MM.1S (cell line): ENCODE measurements around the gene TRIM44.

Experiments
- DNase-seq: peaks from one replicate; pipeline ENCODE4 v3.0.0-alpha.2; 2015
- H2AFZ ChIP-seq: fragments of 300-600 bp; sonication (generic); 2 replicates; pipeline ENCODE4 v1.6.0; 2016; ENCODE audit warnings: antibody characterized with exemption, low read length
- H3F3A ChIP-seq: fragments of 300-600 bp; sonication (generic); 2 replicates; pipeline ENCODE4 v1.6.1; 2016; ENCODE audit warnings: mild to moderate bottlenecking, antibody characterized with exemption, low read length, moderate library complexity, mixed read lengths; ENCODE audit not compliant: insufficient read depth
- H3K27ac ChIP-seq: fragments of 300-600 bp; sonication (generic); 2 replicates; pipeline ENCODE4 v1.5.1; 2016; ENCODE audit warnings: mild to moderate bottlenecking, low read length
- H3K27me3 ChIP-seq: fragments of 300-600 bp; sonication (generic); replicated peaks from 2 replicates; pipeline ENCODE4 v1.6.0; 2016; ENCODE audit warnings: low read length; ENCODE audit not compliant: insufficient read depth
- H3K36me3 ChIP-seq: fragments of 300-600 bp; sonication (generic); replicated peaks from 2 replicates; pipeline ENCODE4 v1.6.1; 2016; ENCODE audit warnings: mild to moderate bottlenecking, low read length, mixed read lengths; ENCODE audit not compliant: insufficient read depth
- H3K4me1 ChIP-seq: fragments of 300-600 bp; sonication (generic); 2 replicates; pipeline ENCODE4 v1.6.1; 2016; ENCODE audit warnings: low read length, mixed read lengths
- H3K4me2 ChIP-seq: fragments of 300-600 bp; sonication (generic); 2 replicates; pipeline ENCODE4 v1.6.0; 2016; ENCODE audit warnings: low read depth, low read length
- H3K4me3 ChIP-seq: fragments of 300-600 bp; sonication (generic); 2 replicates; pipeline ENCODE4 v1.5.1; 2016; ENCODE audit warnings: low read length, mixed read lengths
- H3K79me2 ChIP-seq: fragments of 300-600 bp; sonication (generic); 2 replicates; pipeline ENCODE4 v1.6.1; 2016; ENCODE audit warnings: mixed run types, low read length, mixed read lengths
- H3K9ac ChIP-seq: fragments of 300-600 bp; sonication (generic); 2 replicates; pipeline ENCODE4 v1.6.1; 2016; ENCODE audit warnings: low read length, mixed read lengths
- H3K9me2 ChIP-seq: fragments of 300-600 bp; sonication (generic); replicated peaks from 2 replicates; pipeline ENCODE4 v1.6.1; 2016; ENCODE audit warnings: mild to moderate bottlenecking, low read length, mixed read lengths; ENCODE audit not compliant: insufficient read depth
- H3K9me3 ChIP-seq: fragments of 300-600 bp; sonication (generic); replicated peaks from 2 replicates; pipeline ENCODE4 v1.6.1; 2016; ENCODE audit warnings: mild to moderate bottlenecking, low read length, mixed read lengths; ENCODE audit not compliant: insufficient read depth
- H4K20me1 ChIP-seq: fragments of 300-600 bp; sonication (generic); 2 replicates; pipeline ENCODE4 v1.6.1; 2016; ENCODE audit warnings: mild to moderate bottlenecking, low read length, moderate library complexity, mixed read lengths; ENCODE audit not compliant: insufficient read depth
- CTCF ChIP-seq: fragments of 300-600 bp; sonication (generic); IDR thresholded peaks from 2 replicates; pipeline ENCODE4 v1.5.1; 2016; ENCODE audit warnings: antibody characterized with exemption, low read length, mixed read lengths
- EZH2 ChIP-seq: fragments of 300-600 bp; sonication (generic); optimal IDR thresholded peaks from 2 replicates; pipeline ENCODE3; 2017; ENCODE audit warnings: low read depth, mild to moderate bottlenecking, antibody characterized with exemption, low read length, mixed read lengths
- EZH2phosphoT487 ChIP-seq: fragments of 300-600 bp; sonication (generic); IDR thresholded peaks from 2 replicates; pipeline ENCODE4 v1.6.1; 2018; ENCODE audit warnings: antibody characterized with exemption, low read length

The TRIM44 gene

GRCh38 chr11:35792148-35792845 is 129.7 kb downstream of the TRIM44 start:
- Histone ChIP-seq H2AFZ (no peak overlapping the region), H3K9me3 (no peaks in the 10 kb centered on the region), H3K27ac (no peak overlapping the region), H3K4me3 (no peak overlapping the region), H3F3A (no peaks in the 10 kb centered on the region), H3K9me2 (no peaks in the 10 kb centered on the region), H4K20me1 (no peaks in the 10 kb centered on the region), H3K79me2 (no peaks in the 10 kb centered on the region), H3K36me3 (no peaks in the 10 kb centered on the region), H3K27me3 (no peaks in the 10 kb centered on the region), H3K4me1 (no peaks in the 10 kb centered on the region), H3K9ac (no peak overlapping the region), H3K4me2 (no peak overlapping the region)
- TF ChIP-seq EZH2phosphoT487 = no peak
- no peak for TF ChIP-seq EZH2
- no peak for TF ChIP-seq CTCF
- DNase-seq = no peak

GRCh38 chr11:35792846-35793192 is 130.2 kb downstream of the TRIM44 start:
- Histone ChIP-seq H2AFZ (no peak overlapping the region), H3K27ac (no peak overlapping the region), H3K9me2 (no peaks in the 10 kb centered on the region), H3F3A (no peaks in the 10 kb centered on the region), H3K4me1 (no peaks in the 10 kb centered on the region), H3K27me3 (no peaks in the 10 kb centered on the region), H4K20me1 (no peaks in the 10 kb centered on the region), H3K79me2 (no peaks in the 10 kb centered on the region), H3K9me3 (no peaks in the 10 kb centered on the region), H3K9ac (no peak overlapping the region), H3K4me2 (no peak overlapping the region), H3K36me3 (no peaks in the 10 kb centered on the region), H3K4me3 (no peak overlapping the region)
- DNase-seq = no peak
- no peak for TF ChIP-seq EZH2
- TF ChIP-seq CTCF = no peak
- no peak for TF ChIP-seq EZH2phosphoT487

- H3K4me3 ChIP-seq = no peak overlapping the region
- no peaks in the 10 kb centered on the region for H3K36me3 ChIP-seq
- no peaks in the 10 kb centered on the region for H3K9me3 ChIP-seq
- H3K79me2 ChIP-seq = no peaks in the 10 kb centered on the region
- TF ChIP-seq EZH2phosphoT487 (no peak), CTCF (no peak), EZH2 (no peak)
- H2AFZ ChIP-seq = no peak overlapping the region
- H3K9ac ChIP-seq = no peak overlapping the region
- H3K4me1 ChIP-seq = no peaks in the 10 kb centered on the region
- no peaks in the 10 kb centered on the region for H4K20me1 ChIP-seq
- H3K4me2 ChIP-seq = no peak overlapping the region
- H3K27me3 ChIP-seq = no peaks in the 10 kb centered on the region
- H3K27ac ChIP-seq = no peak overlapping the region
- no peaks in the 10 kb centered on the region for H3K9me2 ChIP-seq
- DNase-seq = no peak
- no peaks in the 10 kb centered on the region for H3F3A ChIP-seq
Measured at GRCh38 chr11:35794333-35794732, 131.8 kb downstream of the TRIM44 start.
